HepG2 (cell line): Measurements from ENCODE around the gene MICB.

Experiments used
- BCLAF1 ChIP-seq: fragments of 450-650 bp; IDR thresholded peaks from 2 replicates; pipeline ENCODE4 v1.6.1; 2017; ENCODE audit warnings: mild to moderate bottlenecking
- CBX2 ChIP-seq, 2 experiments: fragments of 200-600 bp in 1 of 2; sonication (generic); formaldehyde crosslinking in 1 of 2; IDR thresholded peaks; 2 replicates each; pipeline versions ENCODE4 v1.7.0 to v1.8.1; 2018 to 2022; ENCODE audit warnings: low read depth in 2 of 2, low read length in 1 of 2, mild to moderate bottlenecking in 1 of 2, missing genetic modification reagents in 1 of 2
- CREM ChIP-seq, 2 experiments: sonication (generic) in 1 of 2; formaldehyde crosslinking in 1 of 2; IDR thresholded peaks; 2 replicates each; pipeline versions ENCODE4 v1.4.0 to v1.6.1; 2016 to 2020; ENCODE audit warnings: antibody characterized with exemption in 1 of 2, mild to moderate bottlenecking in 1 of 2, missing genetic modification reagents in 1 of 2
- HNF1A ChIP-seq, 2 experiments: sonication (generic) in 1 of 2; formaldehyde crosslinking in 1 of 2; IDR thresholded peaks; 2 replicates each; pipeline versions ENCODE4 v1.4.0 to v1.6.1; 2016 to 2020; ENCODE audit warnings: borderline replicate concordance in 1 of 2, low read depth in 1 of 2, mild to moderate bottlenecking in 1 of 2, missing genetic modification reagents in 1 of 2
- KDM2A ChIP-seq: sonication (generic); formaldehyde crosslinking; IDR thresholded peaks from 2 replicates; pipeline ENCODE4 v1.4.0; 2020; ENCODE audit warnings: low read depth, missing genetic modification reagents, borderline replicate concordance
- ONECUT2 ChIP-seq: sonication (generic); formaldehyde crosslinking; IDR thresholded peaks from 2 replicates; pipeline ENCODE4 v1.4.0; 2020; ENCODE audit warnings: missing genetic modification reagents
- POLR2AphosphoS2 ChIP-seq: IDR thresholded peaks from 2 replicates; pipeline ENCODE4 v1.6.1; 2011; ENCODE audit warnings: low read depth, low read length, improper control_type of control experiment
- TF ChIP-seq, protein P1 (sequence below): sonication (generic); formaldehyde crosslinking; IDR thresholded peaks from 2 replicates; pipeline ENCODE4 v1.5.0; 2020; ENCODE audit warnings: mild to moderate bottlenecking, missing genetic modification reagents, moderate library complexity

DNA sequence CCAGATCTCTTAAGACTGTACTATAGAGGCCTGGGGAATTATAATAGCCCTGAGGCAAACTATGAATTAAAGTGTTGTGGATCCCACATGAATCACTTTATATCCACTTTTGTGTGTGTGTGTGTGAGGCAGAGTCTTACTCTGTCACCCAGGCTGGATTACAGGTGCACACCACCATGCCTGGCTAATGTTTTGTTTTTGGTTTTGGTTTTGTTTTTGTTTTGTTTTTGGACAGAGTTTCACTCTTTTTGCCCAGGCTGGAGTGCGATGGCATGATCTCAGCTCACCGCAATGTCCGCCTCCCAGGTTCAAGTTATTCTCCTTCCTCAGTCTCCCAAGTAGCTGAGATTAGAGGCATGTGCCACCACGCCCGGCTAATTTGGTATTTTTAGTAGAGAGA lies 32.2 kb upstream of the MICB start:
- TF ChIP-seq CBX2 (IDR thresholded peaks at IDR 0.05; ENCODE audit: low read depth, low read length): no peak
- no peak for TF ChIP-seq CBX2 (CRISPR knock-in tag; IDR thresholded peaks at IDR 0.05; ENCODE audit: low read depth)
- TF ChIP-seq CREM (IDR thresholded peaks at IDR 0.05): no peak
- TF ChIP-seq CREM (CRISPR knock-in tag; IDR thresholded peaks at IDR 0.05): no peak
- TF ChIP-seq POLR2AphosphoS2: no peak
- TF ChIP-seq HNF1A (IDR thresholded peaks at IDR 0.05; ENCODE audit: low read depth): no peak
- TF ChIP-seq HNF1A (CRISPR knock-in tag; IDR thresholded peaks at IDR 0.05; ENCODE audit: borderline replicate concordance): no peak
- TF ChIP-seq, protein P1, sequence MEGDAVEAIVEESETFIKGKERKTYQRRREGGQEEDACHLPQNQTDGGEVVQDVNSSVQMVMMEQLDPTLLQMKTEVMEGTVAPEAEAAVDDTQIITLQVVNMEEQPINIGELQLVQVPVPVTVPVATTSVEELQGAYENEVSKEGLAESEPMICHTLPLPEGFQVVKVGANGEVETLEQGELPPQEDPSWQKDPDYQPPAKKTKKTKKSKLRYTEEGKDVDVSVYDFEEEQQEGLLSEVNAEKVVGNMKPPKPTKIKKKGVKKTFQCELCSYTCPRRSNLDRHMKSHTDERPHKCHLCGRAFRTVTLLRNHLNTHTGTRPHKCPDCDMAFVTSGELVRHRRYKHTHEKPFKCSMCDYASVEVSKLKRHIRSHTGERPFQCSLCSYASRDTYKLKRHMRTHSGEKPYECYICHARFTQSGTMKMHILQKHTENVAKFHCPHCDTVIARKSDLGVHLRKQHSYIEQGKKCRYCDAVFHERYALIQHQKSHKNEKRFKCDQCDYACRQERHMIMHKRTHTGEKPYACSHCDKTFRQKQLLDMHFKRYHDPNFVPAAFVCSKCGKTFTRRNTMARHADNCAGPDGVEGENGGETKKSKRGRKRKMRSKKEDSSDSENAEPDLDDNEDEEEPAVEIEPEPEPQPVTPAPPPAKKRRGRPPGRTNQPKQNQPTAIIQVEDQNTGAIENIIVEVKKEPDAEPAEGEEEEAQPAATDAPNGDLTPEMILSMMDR (CRISPR knock-in tag): no peak
- TF ChIP-seq BCLAF1: no peak
- no peak for TF ChIP-seq ONECUT2
- no peak for TF ChIP-seq KDM2A
